HG02571 (cell line): ENCODE measurements around the gene TM4SF18.
"Not testable (repeated sequence)": the region's sequence is repeated elsewhere in the genome, so short reads cannot be mapped to it uniquely, and the experiment has no call there.

Experiments
- ATAC-seq: cut with Tn5 transposase; IDR thresholded peaks from one replicate; pipeline ENCODE4 v1.9.1; 2021; ENCODE audit warnings: mild to moderate bottlenecking, moderate library complexity; ENCODE audit not compliant: unreplicated experiment

TM4SF18 gene

GRCh38 chr3:149333176-149333859, at the start of gene TM4SF18:
Gene TM4SF18 (minus strand): TSS chr3:149333636. CDS start chr3:149333382, 254 bp downstream.
- no peak for ATAC-seq

- ATAC-seq, result no peak
These were observed 49.1 kb upstream of the TM4SF18 start for GRCh38 chr3:149382518-149382917.

GRCh38 chr3:149382101-149382467, 48.6 kb upstream of the TM4SF18 start:
- no peak for ATAC-seq

- ATAC-seq, result no peak
These were observed 48.0 kb upstream of the TM4SF18 start for GRCh38 chr3:149381173-149382100.

GRCh38 chr3:149380220-149380619, 46.8 kb upstream of the TM4SF18 start:
- ATAC-seq, result not testable (repeated sequence)

- no peak for ATAC-seq
These were observed 45.3 kb upstream of the TM4SF18 start for GRCh38 chr3:149378478-149379309.

- ATAC-seq, result no peak
These were observed 44.2 kb upstream of the TM4SF18 start, which contains the start of gene TM4SF1 for GRCh38 chr3:149377408-149378364. Gene TM4SF1 (minus strand): TSS chr3:149377649. CDS start chr3:149377547, 102 bp downstream.

- no peak for ATAC-seq
These were observed 43.4 kb upstream of the TM4SF18 start for GRCh38 chr3:149376718-149377407.

GRCh38 chr3:149375501-149376196, 42.2 kb upstream of the TM4SF18 start:
- ATAC-seq, result no peak

- no peak for ATAC-seq
These were observed 41.5 kb upstream of the TM4SF18 start for GRCh38 chr3:149374793-149375500.

GRCh38 chr3:149374391-149374790, 41.0 kb upstream of the TM4SF18 start:
- ATAC-seq, result no peak

- no peak for ATAC-seq
These were observed 40.0 kb upstream of the TM4SF18 start for GRCh38 chr3:149373235-149374125.

- no peak for ATAC-seq
These were observed 38.3 kb upstream of the TM4SF18 start for GRCh38 chr3:149371723-149372114.

- no peak for ATAC-seq
These were observed 37.7 kb upstream of the TM4SF18 start for GRCh38 chr3:149371001-149371722.

- no peak for ATAC-seq
These were observed 36.8 kb upstream of the TM4SF18 start for GRCh38 chr3:149369991-149370866.
